Activated CD8-positive, alpha-beta memory T cell treated with anti-CD3 and anti-CD28 coated beads for 24 hours (primary cell): Measurements from ENCODE around the gene ARG1.
A peak's percentile ranks its signal among the peaks of the same experiment; 100 is the strongest.
"Not testable (repeated sequence)": the region's sequence is repeated elsewhere in the genome, so short reads cannot be mapped to it uniquely, and the experiment has no call there.

Source experiments
- DNase-seq: peaks from one replicate; pipeline ENCODE4 v3.0.0-alpha.2; 2020

Gene ARG1

GRCh38 chr6:131572686-131573415 lies at the start of gene ARG1:
Gene ARG1, plus strand, starts transcription at chr6:131573226. Its CDS starts 57 bp downstream, at chr6:131573283.
- DNase-seq = no peak

GRCh38 chr6:131523988-131524673 lies 48.9 kb upstream of the ARG1 start:
- no peak for DNase-seq

GRCh38 chr6:131524695-131525336 lies 48.2 kb upstream of the ARG1 start:
- DNase-seq = no peak

- DNase-seq = not testable (repeated sequence)
Observed at GRCh38 chr6:131530936-131531335, 42.1 kb upstream of the ARG1 start.

GRCh38 chr6:131531681-131532080 lies 41.3 kb upstream of the ARG1 start:
- not testable (repeated sequence) for DNase-seq

GRCh38 chr6:131532580-131533039 lies 40.4 kb upstream of the ARG1 start:
- DNase-seq = peak; percentile 65

- DNase-seq = not testable (repeated sequence)
Observed at GRCh38 chr6:131538615-131539014, 34.4 kb upstream of the ARG1 start.

- DNase-seq = no peak
Observed at GRCh38 chr6:131545317-131545716, 27.7 kb upstream of the ARG1 start.

GRCh38 chr6:131547488-131547887 lies 25.5 kb upstream of the ARG1 start:
- DNase-seq = no peak

GRCh38 chr6:131548441-131548840 lies 24.6 kb upstream of the ARG1 start:
- no peak for DNase-seq

- DNase-seq = no peak
Observed at GRCh38 chr6:131549811-131550210, 23.2 kb upstream of the ARG1 start.

- no peak for DNase-seq
Observed at GRCh38 chr6:131551902-131552301, 21.1 kb upstream of the ARG1 start.

- no peak for DNase-seq
Observed at GRCh38 chr6:131552572-131552971, 20.5 kb upstream of the ARG1 start.

GRCh38 chr6:131555992-131556391 lies 17.0 kb upstream of the ARG1 start:
- no peak for DNase-seq

- DNase-seq = no peak
Observed at GRCh38 chr6:131558922-131559321, 14.1 kb upstream of the ARG1 start.

GRCh38 chr6:131561925-131562707 lies 10.9 kb upstream of the ARG1 start:
- no peak for DNase-seq

GRCh38 chr6:131565056-131565455 lies 8.0 kb upstream of the ARG1 start:
- no peak for DNase-seq

- DNase-seq = no peak
Observed at GRCh38 chr6:131568726-131569125, 4.3 kb upstream of the ARG1 start.

- no peak for DNase-seq
Observed at GRCh38 chr6:131574133-131574532, 1.1 kb downstream of the ARG1 start.

GRCh38 chr6:131574686-131575085 lies 1.7 kb downstream of the ARG1 start:
- DNase-seq = no peak

- DNase-seq = no peak
Observed at GRCh38 chr6:131575834-131576478, 2.9 kb downstream of the ARG1 start.

GRCh38 chr6:131581523-131581922 lies 8.5 kb downstream of the ARG1 start:
- DNase-seq = no peak

GRCh38 chr6:131586543-131586942 lies 13.5 kb downstream of the ARG1 start:
- no peak for DNase-seq
